Body of pancreas (tissue), 4 donors: ENCODE data around the gene CEP164. TPM values are rescaled to one million over a fixed set of nuclear protein-coding genes. Genes with fewer than 3 reads are reported as not detected.
A peak's percentile ranks its signal among the peaks of the same experiment; 100 is the strongest.

ENCODE experiments used
- ATAC-seq: fragments of 150-250 bp; one replicate; pipeline ENCODE4 v1.9.1; 2016
- DNase-seq, 4 donors: peaks; one replicate each; pipeline ENCODE4 v3.0.0-alpha.2; 2019
- H3K27ac ChIP-seq, 4 donors: fragments of 200-600 bp; sonication (generic); 1 replicate in 3 of 4; 2 replicates in 1 of 4; pipeline versions ENCODE4 v1.5.1 to v1.6.1; 2016 to 2019; ENCODE audit warnings: mild to moderate bottlenecking in 1 of 4, mixed read lengths in 1 of 4, moderate library complexity in 1 of 4
- H3K27me3 ChIP-seq, 2 donors: fragments of 200-600 bp; sonication (generic); one replicate each; pipeline ENCODE4 v1.6.0; 2016; ENCODE audit warnings: mild to moderate bottlenecking in 1 of 2
- H3K36me3 ChIP-seq, 2 donors: fragments of 200-600 bp; sonication (generic); replicated peaks in 1 of 2; 2 replicates each; pipeline ENCODE4 v1.5.1; 2016; ENCODE audit warnings: low read depth in 2 of 2; ENCODE audit not compliant: insufficient read depth in 1 of 2
- H3K4me1 ChIP-seq: fragments of 200-600 bp; sonication (generic); one replicate; pipeline ENCODE4 v1.6.0; 2016
- H3K4me3 ChIP-seq, 2 donors: fragments of 200-600 bp; sonication (generic); 1 replicate in 1 of 2; 2 replicates in 1 of 2; pipeline ENCODE4 v1.5.1; 2016 to 2019
- H3K9me3 ChIP-seq, 3 donors: fragments of 200-600 bp; sonication (generic); 1 replicate in 2 of 3; 2 replicates in 1 of 3; pipeline ENCODE4 v1.5.1; 2016
- POLR2A ChIP-seq, 3 donors: fragments of 450-650 bp; IDR thresholded peaks; one replicate each; pipeline ENCODE4 v1.6.1; 2016; ENCODE audit warnings: antibody characterized with exemption in 3 of 3, mild to moderate bottlenecking in 2 of 3
- WGBS, 2 donors: methylation state at CpG; one replicate each; pipeline ENCODE4 v1.1.5; 2017; 5-methylcytosine and 5-hydroxymethylcytosine counted together
- intact Hi-C: fragments of 100-400 bp; cut with DNase I; formaldehyde crosslinking; loops from one replicate; pipeline ENCODE4 v1.15.1; 2023
- total RNA-seq, 2 donors: library from RNA; depleted of rRNA; stranded (reverse); fragments of >200 nt; gene quantifications; one replicate each; pipeline ENCODE4 v1.1.0, GENCODE V29; 2016
- TF ChIP-seq, protein P1 (sequence below), 7 experiments: fragments of 450-650 bp in 4 of 7; fragments of 200-600 bp in 3 of 7; sonication (generic) in 3 of 7; IDR thresholded peaks; one replicate each; pipeline ENCODE4 v1.5.1; 2016 to 2019; ENCODE audit warnings: antibody characterized with exemption in 7 of 7

The CEP164 gene
- total RNA-seq, 2 donors from 2014 or later: 29.1 to 45.8 TPM

DNA sequence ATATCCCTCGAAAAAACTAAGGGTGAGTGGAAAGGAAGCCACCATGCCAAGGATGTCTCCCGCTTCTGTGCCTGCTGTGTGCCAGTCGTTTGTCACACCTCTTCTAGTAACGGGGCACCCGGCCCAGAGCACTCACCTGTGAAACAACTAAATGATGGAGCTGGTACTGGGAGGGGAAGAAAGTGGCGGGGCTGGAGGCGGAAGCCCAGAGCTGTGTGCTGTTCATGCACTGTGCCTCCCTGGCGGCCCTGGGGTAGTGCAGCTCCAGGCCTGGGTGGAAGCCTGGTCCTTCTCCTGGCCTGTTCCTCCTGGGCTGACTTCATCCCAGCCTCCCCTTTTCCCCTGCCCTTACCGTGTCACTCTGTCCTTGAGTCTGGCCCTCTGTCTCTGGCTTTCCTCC, 130.2 kb downstream of the CEP164 start:
- Histone ChIP-seq H3K4me3 (no peak overlapping the region), H3K27me3 (no peaks in the 10 kb centered on the region), H3K4me1 (peaks cover 23% of the 10 kb centered on the region), H3K27ac (peak overlapping the region; percentile 5 to 68 (median 49)), H3K9me3 (peaks cover 0 to 8% (median 0%) of the 10 kb centered on the region in 3 donors), H3K36me3 (no peaks in the 10 kb centered on the region)
- DNase-seq (peak in 3 of 4 donors; percentile 34 to 48 (median 46)), ATAC-seq (peak; percentile 66)
- intact Hi-C loops: no loop called here
- 26 to 50% methylated on average over 6 to 9 of the region's 9 CpGs for WGBS, 2 donors
- no peak for TF ChIP-seq POLR2A (IDR thresholded peaks at IDR 0.05)
- TF ChIP-seq, protein P1, sequence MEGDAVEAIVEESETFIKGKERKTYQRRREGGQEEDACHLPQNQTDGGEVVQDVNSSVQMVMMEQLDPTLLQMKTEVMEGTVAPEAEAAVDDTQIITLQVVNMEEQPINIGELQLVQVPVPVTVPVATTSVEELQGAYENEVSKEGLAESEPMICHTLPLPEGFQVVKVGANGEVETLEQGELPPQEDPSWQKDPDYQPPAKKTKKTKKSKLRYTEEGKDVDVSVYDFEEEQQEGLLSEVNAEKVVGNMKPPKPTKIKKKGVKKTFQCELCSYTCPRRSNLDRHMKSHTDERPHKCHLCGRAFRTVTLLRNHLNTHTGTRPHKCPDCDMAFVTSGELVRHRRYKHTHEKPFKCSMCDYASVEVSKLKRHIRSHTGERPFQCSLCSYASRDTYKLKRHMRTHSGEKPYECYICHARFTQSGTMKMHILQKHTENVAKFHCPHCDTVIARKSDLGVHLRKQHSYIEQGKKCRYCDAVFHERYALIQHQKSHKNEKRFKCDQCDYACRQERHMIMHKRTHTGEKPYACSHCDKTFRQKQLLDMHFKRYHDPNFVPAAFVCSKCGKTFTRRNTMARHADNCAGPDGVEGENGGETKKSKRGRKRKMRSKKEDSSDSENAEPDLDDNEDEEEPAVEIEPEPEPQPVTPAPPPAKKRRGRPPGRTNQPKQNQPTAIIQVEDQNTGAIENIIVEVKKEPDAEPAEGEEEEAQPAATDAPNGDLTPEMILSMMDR (IDR thresholded peaks at IDR 0.05): peak in 3 of 7 experiments; percentile 19 to 21 (median 19)

DNA sequence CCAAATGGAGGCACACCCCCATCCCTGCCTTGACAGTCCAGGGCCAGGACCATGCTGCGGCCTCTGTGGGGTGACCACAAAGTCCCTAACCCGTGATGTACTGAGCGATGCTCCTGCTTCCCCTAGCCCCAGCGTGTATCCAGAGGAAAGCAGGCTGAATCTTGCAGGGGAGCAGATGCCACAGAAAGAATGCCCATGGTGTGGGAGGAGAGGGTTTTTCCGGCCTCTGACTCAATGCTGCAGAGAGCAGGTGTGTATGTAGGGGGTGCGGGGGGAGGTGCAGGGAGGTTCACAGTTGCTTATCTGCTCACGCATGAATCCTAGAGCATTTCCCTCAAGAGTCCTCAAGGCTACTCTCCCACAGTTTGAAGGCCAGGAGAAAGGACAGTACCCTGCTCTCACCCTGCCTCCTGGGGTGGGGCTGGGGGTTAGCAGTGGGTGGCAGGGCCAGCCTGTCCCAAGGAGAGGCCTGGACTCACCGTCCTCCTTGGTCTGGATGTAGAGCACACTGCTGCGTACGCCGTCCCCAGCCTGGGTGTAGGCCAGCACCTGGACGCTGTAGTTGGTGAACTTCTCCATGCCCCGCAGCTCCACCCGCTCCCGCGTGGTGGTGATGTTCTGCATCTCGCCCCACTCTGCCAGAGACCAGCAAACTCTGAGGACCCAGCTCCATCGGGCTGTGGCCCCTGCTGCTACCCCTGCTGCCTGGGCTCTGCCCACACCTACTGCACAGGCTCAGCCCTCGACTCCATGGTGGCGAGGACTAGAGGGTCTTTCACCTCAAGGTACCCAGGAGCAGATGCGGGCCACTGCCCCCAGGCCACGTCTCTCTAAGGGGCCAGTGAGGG, 130.8 kb downstream of the CEP164 start:
- Histone ChIP-seq H3K9me3 (peaks cover 0 to 8% (median 0%) of the 10 kb centered on the region in 3 donors), H3K36me3 (no peaks in the 10 kb centered on the region), H3K27me3 (no peaks in the 10 kb centered on the region), H3K27ac (peak overlapping the region; percentile 5 to 68 (median 49)), H3K4me3 (no peak overlapping the region), H3K4me1 (peaks cover 23% of the 10 kb centered on the region)
- WGBS, 2 donors: 88 to 91% methylated on average over 16 to 22 of the region's 22 CpGs
- intact Hi-C loops: no loop called here
- no peak for TF ChIP-seq POLR2A (IDR thresholded peaks at IDR 0.05)
- TF ChIP-seq, protein P1 (IDR thresholded peaks at IDR 0.05): no peak
- DNase-seq (peak in 1 of 4 donors; percentile 40), ATAC-seq (peak; percentile 38)

DNA sequence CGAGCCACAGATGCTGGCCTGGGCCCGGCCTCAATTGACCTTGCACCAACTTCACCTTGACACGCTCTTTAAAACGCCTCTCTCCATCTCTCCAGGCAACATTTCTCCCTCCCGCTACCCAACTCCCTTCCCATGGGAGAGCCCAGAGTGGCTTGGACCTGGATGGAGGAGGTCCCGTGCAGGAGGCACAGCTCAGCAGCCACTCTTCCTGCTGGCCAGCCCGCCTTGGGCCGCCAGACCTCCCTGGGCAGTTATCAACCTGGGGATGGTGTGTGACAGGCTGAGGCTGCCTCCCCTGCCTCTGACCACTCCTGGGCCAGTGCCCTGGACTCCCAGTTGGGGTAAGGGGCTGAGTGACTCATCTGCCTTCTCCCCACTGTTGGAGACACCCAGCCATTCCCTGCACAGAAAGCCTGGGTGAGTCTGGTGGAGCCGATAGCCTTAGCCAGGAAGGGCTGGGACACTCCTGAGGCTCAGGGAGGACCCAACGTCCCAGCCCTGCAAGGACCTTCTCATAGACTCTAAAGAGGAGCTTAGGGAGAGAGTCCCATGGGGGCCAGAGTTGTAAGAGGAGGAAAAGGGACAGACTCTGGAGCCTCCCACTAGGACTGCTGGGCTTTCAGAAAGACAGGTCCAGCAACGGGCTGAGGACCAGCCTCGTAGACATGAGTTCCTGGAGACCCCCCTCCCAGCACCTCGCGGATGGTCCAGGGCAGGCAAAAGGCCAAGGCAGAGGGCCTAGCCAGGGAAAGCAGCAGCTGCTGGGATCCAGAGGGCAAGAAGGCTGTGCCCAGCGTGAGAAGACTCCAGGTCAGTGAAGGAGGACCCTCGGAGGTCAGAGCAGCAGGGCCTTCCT, 131.7 kb downstream of the CEP164 start:
- TF ChIP-seq, protein P1 (IDR thresholded peaks at IDR 0.05): no peak
- TF ChIP-seq POLR2A (IDR thresholded peaks at IDR 0.05): no peak
- intact Hi-C loops: no loop called here

DNA sequence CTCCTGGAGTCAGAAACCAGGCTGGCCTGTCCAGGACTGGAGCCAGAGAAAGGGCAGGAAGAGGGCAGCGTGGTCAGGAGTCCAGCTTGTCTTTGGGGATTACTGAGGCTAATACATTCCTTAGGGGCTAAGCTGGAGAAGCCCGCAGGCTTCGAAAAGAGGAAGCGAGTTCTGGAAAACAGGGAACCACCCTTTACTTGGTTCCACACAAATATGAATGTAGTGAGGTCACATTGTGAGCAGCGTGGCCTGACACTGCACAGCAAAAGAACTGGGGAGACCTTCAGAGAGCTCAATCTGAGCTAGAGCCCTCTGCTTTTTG, 132.3 kb downstream of the CEP164 start:
- no peak for TF ChIP-seq POLR2A (IDR thresholded peaks at IDR 0.05)
- TF ChIP-seq, protein P1 (IDR thresholded peaks at IDR 0.05): no peak
- DNase-seq (peak in 1 of 4 donors; percentile 15), ATAC-seq (no peak)
- Histone ChIP-seq H3K36me3 (no peaks in the 10 kb centered on the region), H3K4me3 (no peak overlapping the region), H3K9me3 (no peaks in the 10 kb centered on the region), H3K4me1 (peaks cover 23% of the 10 kb centered on the region), H3K27ac (peak overlapping the region in 1 of 4 donors; percentile 5), H3K27me3 (no peaks in the 10 kb centered on the region)
- WGBS, 2 donors: 73 to 96% methylated on average over 5 of the region's 5 CpGs
- intact Hi-C loops: no loop called here

More for the DNA sequence above, 131.7 kb downstream of the CEP164 start:
- ATAC-seq (no peak), DNase-seq (no peak)
- 73 to 74% methylated on average over 8 to 16 of the region's 16 CpGs for WGBS, 2 donors
- H3K9me3 ChIP-seq: peaks cover 0 to under 1% (median 0%) of the 10 kb centered on the region in 3 donors
- H3K27ac ChIP-seq: peak overlapping the region in 2 of 4 donors; percentile 5 to 42
- H3K4me1 ChIP-seq: peaks cover 23% of the 10 kb centered on the region
- H3K4me3 ChIP-seq: no peak overlapping the region
- no peaks in the 10 kb centered on the region for H3K36me3 ChIP-seq
- no peaks in the 10 kb centered on the region for H3K27me3 ChIP-seq
